ENCODE measurements around the gene CDHR3.
"Not testable (repeated sequence)": the region's sequence is repeated elsewhere in the genome, so short reads cannot be mapped to it uniquely, and the experiment has no call there.

Gene CDHR3

GRCh38 chr7:105996860-105997737, 34.0 kb downstream of the CDHR3 start:
- no peak for DNase-seq (ENCODE audit: low read depth)

GRCh38 chr7:105999256-105999655, 36.2 kb downstream of the CDHR3 start:
- DNase-seq (ENCODE audit: low read depth): no peak

GRCh38 chr7:106001196-106001595, 38.1 kb downstream of the CDHR3 start:
- DNase-seq (ENCODE audit: low read depth): no peak

DNA sequence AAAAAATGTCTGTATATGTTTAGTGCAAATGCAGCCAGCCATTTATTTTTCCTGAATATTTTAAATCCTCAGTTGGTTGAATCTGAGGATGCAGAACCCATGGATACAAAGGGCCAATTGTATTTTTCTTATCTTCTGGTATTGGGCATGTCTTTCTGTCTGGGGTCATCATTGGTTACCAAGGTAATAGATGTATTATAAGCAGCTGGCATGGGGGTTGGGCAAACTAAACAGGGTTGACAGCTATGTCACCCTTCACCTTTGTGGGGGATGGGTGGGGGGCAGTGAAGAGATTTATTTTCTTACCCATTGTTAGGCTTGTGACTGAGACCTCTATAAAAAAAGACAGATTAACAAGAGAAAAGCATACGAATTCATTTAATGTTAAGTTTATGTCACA, 38.8 kb downstream of the CDHR3 start:
- no peak for DNase-seq (ENCODE audit: low read depth)

DNA sequence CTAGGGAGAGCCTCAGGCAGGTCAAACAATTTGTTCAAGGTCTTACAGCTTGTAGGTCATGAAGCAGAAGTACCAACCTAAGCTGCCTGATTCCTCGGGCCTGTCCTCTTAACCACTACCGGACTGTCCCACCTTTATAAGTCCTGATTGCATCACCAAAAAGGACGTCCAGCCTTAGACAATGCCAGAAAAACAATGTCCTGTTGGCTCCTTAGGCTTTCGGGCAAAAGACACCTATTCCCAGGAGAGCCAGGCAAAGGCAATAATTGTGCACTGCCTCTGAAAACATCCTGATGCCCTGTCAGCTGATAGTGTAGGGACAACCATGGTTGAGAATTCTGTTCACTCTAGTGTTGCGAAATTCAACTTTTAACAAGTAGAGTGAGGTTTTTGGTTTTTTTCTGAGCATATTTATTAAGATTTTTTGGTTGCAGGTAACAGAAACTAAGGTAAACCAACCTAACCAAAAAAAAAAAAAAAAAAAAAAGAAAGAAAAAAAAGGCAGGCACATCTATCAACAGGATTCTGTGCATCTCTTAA, 40.5 kb downstream of the CDHR3 start:
- DNase-seq (ENCODE audit: low read depth): no peak

DNA sequence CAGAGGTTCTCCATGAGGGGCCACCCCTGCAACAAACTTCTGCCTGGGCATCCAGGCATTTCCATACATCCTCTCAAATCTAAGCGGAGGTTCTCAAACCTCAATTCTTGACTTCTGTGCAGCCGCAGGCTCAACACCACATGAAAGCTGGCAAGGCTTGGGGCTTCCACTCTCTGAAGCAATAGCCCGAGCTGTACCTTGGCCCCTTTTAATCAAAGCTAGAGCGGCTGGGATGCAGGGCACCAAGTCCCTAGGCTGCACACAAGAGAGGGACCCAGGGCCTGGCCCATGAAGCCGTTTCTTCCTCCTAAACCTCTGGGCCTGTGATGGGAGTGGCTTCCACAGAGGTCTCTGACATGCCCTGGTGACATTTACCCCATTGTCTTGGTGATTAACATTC, 43.8 kb downstream of the CDHR3 start:
- no peak for DNase-seq (ENCODE audit: low read depth)

GRCh38 chr7:106007796-106008195, 44.7 kb downstream of the CDHR3 start:
- not testable (repeated sequence) for DNase-seq (ENCODE audit: low read depth)

DNA sequence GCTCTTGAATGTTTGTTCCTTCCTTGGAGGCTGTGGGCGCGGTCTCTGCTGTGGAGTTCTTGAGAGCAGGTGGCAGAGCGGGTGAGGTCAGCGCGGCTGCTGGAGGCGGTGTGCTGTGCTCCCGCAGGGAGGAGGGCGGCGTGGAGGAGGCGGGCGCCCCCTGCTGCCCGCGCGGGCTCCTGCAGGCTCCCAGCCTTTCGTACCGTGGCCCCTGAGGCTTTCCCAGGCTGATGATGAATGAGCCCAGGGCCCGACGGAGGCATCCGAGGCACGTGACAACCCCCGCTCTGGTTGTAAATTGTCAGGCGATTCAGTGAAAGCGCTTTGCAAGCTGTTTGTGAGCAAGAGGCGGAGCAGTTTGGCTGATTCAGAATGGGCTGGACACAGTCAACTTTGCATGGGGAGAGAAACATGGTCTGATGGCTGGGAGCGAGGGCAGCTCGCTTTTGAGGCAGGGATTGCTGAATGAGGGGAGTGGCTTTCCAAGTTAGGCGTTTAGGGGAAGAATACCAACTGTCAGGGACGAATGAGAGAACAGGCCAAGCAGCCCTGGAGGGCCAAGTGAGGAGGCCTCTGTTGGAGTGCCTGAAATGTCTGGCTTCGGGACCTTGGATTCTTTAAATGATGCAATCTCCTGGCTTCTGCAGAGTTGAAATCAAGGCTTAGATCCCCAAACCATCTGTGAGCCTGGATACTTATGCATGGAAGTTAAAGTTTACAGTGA, 46.6 kb downstream of the CDHR3 start:
- DNase-seq (ENCODE audit: low read depth): peak; percentile 57

DNA sequence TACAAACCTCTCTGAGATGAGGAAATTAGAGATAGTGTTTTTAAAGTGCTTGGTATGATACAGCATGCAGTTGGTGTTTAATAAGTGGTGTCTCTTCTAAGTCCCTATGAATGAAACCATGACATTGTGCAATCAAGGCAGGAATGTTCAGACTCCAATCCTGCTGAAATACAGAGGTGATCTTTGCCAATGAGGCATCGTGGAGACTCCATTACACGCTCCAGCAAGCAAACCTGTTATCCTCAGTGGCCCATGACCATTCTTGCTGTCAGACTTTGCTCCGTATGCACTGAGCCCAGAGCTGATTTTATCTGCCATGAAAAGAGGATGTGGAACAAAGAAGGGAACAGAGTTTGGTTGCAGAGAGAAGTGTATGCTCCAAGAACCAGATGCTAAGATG, 47.3 kb downstream of the CDHR3 start:
- no peak for DNase-seq (ENCODE audit: low read depth)

- no peak for DNase-seq (ENCODE audit: low read depth)
These were observed 47.8 kb downstream of the CDHR3 start for GRCh38 chr7:106010866-106011265.

DNA sequence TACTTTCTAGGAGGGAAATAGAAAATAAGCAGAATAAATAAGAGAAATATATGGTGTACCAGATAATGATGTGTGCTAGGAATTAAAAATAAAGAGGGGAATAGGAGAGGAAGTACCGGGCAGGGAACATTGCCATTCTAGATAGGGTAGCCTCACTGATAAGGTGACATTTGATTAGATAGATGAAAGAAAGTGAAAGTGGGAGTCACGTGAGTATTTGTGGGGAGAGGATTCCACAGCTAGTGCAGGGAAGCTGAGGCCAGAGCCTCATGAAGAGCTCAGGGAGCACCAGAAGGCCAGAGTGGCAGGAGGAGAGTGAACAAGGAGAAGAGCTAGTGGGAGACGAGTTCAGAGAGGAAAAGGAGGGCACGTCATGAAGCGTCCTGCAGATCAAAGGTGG, 49.1 kb downstream of the CDHR3 start:
- no peak for DNase-seq (ENCODE audit: low read depth)

DNA sequence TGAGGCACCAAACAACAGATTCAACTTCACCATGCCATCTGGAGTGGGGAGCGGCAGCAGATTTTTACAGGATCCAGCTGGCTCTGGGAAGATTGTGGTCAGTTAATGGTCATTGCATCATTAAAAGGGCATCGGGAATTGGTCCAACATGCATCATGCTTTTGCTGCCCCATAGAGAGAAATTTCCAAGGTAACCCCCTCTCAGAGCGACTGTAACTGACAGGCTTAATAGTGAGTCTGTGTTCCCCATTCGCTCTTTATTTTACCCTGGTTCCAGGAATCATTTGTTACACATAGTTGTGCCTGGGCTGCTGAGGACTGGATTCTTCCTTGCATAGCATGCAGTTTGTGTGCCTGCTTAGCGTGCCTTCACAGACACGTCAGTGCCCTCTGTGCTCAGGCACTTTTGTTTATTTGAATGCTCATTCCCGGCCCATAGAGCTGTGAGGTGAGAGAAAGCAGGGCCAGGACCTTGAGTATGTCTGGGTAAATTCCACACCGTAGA, 49.9 kb downstream of the CDHR3 start:
- DNase-seq (ENCODE audit: low read depth): no peak

- DNase-seq (ENCODE audit: low read depth): no peak
These were observed 52.5 kb downstream of the CDHR3 start for GRCh38 chr7:106015381-106016218.

DNA sequence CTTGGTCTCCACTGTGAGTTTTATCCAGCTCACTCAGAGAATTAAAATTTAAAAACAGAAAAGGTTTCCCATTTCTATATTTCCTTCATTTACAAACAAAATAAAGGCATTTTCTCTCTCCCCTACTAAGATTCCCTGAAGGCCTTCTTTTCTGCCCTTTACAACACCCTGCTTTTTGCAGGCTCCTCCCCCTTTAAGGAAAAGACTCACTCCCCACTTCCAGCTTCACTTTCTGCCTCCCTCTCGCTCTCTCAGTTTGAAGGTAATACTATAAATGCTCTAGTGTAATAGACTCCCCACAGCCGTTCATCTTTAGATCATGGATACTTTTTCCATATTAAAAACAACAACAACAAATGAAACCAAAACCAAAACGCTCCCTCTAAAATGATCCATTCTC, 53.3 kb downstream of the CDHR3 start:
- no peak for DNase-seq (ENCODE audit: low read depth)

GRCh38 chr7:106017657-106018056, 54.6 kb downstream of the CDHR3 start:
- DNase-seq (ENCODE audit: low read depth): no peak

GRCh38 chr7:106018566-106019469, 55.8 kb downstream of the CDHR3 start:
- no peak for DNase-seq (ENCODE audit: low read depth)

DNA sequence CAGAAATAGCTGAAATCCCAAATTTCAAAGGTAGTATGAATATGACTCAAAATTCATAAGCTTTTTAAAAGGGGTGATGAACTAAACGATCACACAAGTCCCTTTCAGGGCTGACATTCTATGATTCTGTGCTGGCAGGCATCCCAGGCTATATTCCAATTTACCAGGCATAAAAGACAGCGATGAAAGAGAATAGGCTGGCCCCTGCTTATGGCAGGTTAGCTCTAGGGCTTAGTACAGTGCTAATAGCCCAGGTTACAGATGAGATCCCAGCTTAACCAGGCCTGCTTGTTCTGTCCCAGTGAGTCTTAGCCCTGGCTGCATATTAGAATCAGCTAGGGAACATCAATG, 56.4 kb downstream of the CDHR3 start:
- no peak for DNase-seq (ENCODE audit: low read depth)

DNA sequence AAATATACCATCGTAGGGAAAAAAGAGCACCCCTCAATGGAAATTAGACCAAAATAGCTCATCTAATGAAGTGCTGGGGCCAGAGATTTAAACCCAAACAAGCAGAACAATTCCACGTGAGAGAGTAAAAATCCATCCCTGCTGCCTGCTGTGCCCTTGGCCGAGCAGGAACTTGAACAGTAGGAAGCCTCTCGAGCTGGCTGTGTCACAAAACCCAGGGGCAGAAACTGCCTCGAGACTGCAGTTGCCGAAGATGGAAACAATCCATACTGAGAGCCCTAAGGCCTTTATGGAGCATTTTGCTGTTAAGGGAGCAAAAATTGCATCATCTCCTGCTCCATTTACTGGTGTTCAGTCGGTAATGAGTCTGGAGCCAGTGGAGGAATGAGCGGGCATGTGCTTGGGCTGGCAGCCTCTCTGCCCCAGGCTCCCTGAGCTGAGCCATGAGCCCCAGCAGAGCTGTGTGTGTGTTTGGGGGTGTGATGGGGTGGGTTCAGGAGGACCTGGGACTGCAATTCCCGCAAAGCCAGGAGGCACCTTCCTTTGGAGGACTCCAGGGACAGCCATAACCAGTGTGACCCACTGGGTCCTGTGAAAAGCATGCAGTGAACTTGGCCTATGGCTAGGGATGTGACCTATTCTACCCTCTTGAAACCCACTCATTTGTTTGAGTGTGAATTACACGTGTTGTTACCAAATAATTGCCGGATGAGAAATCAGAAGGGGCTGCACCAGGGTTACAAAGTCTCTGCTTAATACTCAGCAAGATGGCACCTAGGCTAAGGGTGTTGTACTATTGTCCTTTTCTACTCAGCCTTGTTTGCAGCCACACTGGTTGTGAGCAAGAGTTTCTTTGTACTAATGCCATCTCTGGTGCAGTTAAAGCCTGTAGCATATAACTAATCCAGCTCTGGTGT, 58.3 kb downstream of the CDHR3 start:
- DNase-seq (ENCODE audit: low read depth): no peak

GRCh38 chr7:106022193-106022821, 59.2 kb downstream of the CDHR3 start:
- DNase-seq (ENCODE audit: low read depth): peak; percentile 74

All from T-helper 22 cell (primary cell).